HG02571 (cell line): Measurements from ENCODE around the gene ATG7.
"Not testable (repeated sequence)": the region's sequence is repeated elsewhere in the genome, so short reads cannot be mapped to it uniquely, and the experiment has no call there.

ENCODE experiments used
- ATAC-seq: cut with Tn5 transposase; IDR thresholded peaks from one replicate; pipeline ENCODE4 v1.9.1; 2021; ENCODE audit warnings: mild to moderate bottlenecking, moderate library complexity; ENCODE audit not compliant: unreplicated experiment

The ATG7 gene

GRCh38 chr3:11251807-11252176, 20.4 kb upstream of the ATG7 start:
- no peak for ATAC-seq

DNA sequence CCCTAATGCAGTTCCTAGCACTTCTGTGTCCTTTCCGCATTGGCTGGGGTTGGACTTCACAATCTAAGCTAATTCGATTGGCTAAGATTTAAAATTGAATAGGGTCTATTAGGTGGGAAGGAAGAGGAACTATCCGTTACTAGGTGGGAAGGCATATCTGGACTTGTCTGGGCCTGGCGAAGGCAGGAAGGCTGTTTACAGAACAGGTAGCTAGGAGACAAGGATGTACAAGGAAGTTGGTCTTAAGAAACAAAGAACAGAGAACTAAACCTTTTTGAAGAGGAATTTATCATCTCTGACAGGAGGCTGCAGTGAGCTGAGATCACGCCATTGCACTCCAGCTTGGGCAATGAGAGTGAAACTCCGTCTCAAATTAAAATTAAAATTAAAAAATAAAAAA, 17.3 kb upstream of the ATG7 start:
- ATAC-seq: no peak

DNA sequence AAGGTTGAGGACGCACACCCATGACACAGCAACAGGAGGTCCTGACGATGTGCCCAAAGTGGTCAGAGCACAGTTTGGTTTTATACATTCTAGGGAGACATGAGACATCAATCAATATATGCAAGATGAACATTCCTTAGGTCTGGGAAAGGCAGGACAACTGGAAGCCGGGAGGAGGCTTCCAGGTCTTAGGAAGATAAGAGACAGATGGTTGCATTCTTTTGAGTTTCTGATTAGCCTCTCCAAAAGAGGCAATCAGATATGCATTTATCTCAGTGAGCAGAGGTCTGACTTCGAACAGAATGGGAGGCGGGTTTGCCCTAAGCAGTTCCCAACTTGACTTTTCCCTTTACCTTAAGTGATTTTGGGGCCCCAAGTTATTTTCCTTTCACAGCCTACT, 16.7 kb upstream of the ATG7 start:
- not testable (repeated sequence) for ATAC-seq

DNA sequence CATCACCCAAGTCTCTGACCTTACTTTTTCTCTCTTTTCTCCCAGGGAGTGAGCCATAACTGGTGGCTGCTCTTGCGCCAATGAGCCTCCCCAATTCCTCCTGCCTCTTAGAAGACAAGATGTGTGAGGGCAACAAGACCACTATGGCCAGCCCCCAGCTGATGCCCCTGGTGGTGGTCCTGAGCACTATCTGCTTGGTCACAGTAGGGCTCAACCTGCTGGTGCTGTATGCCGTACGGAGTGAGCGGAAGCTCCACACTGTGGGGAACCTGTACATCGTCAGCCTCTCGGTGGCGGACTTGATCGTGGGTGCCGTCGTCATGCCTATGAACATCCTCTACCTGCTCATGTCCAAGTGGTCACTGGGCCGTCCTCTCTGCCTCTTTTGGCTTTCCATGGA, 13.2 kb upstream of the ATG7 start:
- no peak for ATAC-seq

DNA sequence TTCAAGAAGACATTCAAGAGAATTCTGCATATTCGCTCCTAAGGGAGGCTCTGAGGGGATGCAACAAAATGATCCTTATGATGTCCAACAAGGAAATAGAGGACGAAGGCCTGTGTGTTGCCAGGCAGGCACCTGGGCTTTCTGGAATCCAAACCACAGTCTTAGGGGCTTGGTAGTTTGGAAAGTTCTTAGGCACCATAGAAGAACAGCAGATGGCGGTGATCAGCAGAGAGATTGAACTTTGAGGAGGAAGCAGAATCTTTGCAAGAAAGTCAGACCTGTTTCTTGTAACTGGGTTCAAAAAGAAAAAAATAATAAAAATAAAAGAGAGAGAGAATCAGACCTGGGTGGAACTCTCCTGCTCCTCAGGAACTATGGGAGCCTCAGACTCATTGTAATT, 11.7 kb upstream of the ATG7 start:
- no peak for ATAC-seq

- ATAC-seq: no peak
Observed at GRCh38 chr3:11269007-11269406, 3.2 kb upstream of the ATG7 start.

GRCh38 chr3:11272906-11273574, 843 bp downstream of the ATG7 start:
- no peak for ATAC-seq

GRCh38 chr3:11273891-11274291, 1.7 kb downstream of the ATG7 start:
- ATAC-seq: no peak

DNA sequence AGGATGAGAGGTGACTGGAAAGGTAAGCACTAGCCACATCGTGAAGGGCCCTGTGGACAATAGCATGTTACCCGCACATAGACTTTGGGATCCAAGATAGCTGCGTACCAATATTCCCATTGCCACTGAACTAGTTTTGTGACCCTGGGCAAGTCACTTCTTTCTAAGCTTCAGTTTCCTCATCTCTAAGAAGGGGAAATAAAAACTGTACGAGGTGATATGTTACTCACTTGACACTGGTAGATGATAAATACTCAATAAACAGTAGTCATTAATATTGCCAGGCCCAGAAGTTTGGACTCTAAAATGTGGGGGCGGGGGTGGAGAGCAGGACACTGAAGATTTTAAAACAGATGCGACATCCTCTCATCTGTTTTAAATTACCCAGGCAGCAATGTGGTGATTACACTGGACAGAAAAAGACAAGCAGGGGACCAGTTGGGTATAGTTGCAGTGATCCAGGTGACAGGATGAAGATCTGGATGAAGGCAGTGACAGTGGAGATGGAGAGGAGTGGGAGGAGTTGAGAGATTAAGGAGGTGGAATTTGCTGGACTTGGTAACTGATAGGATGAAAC, 2.5 kb downstream of the ATG7 start:
- no peak for ATAC-seq

DNA sequence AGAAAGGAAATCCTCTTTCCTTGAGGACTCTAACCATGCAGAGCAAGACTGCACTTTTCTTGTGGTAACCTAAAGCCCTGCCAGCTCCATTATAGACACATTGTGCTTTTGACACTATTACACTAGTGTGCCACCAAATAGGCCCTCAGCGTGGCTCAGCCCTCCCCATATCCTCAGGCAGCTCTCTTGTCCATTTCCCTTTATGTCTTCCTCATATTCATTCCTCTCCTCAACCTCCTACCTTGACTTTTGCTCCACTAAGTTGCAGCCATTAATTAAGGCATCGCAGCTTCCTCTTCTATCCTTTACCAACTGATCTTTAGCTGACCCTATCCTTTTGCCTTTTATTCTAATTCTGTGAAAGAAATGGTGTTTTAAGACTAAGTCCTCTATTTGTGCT, 3.7 kb downstream of the ATG7 start:
- no peak for ATAC-seq

GRCh38 chr3:11276901-11277300, 4.7 kb downstream of the ATG7 start:
- ATAC-seq: no peak

GRCh38 chr3:11282250-11283138, 10.3 kb downstream of the ATG7 start:
- ATAC-seq: no peak

GRCh38 chr3:11283139-11283475, 10.9 kb downstream of the ATG7 start:
- no peak for ATAC-seq

- no peak for ATAC-seq
Observed at GRCh38 chr3:11284011-11284410, 11.8 kb downstream of the ATG7 start.

DNA sequence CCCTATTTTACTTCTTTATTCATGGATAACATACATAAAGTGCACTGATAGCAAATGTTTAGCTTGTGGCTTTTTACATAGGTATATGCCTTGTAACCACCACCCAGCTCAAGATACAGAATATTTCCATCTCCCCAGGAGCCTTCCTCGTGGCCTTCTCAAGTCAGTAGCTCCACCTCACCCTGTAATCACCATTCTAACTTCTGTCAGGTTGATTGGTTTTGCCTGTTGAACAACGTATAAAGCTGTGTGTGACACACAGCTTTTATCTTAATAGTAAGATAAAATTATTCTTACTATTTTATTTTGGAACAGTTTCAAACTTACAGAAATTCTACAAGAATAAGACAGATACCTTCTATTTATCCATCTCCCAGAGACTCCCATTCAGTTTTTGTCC, 13.3 kb downstream of the ATG7 start:
- ATAC-seq: no peak

DNA sequence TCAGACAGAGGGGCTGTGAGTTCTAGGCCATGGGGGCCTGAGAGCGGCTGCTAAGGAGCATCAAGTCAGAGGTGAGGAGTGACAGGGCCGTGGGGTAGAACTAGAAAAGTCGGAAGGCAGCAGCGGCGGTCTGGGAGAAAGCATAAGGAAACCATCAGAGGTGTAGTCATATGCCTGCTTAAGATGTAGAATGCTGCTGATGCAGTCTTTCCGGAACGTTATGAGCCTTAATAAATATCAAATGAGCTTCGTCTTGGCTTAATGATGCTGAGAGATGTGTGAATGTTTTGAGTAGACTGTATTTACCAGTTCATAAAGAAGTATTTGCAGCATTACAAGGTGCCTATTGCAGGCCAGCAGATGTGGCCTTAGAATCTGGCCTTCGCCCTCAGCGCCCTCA, 15.2 kb downstream of the ATG7 start:
- ATAC-seq: no peak

DNA sequence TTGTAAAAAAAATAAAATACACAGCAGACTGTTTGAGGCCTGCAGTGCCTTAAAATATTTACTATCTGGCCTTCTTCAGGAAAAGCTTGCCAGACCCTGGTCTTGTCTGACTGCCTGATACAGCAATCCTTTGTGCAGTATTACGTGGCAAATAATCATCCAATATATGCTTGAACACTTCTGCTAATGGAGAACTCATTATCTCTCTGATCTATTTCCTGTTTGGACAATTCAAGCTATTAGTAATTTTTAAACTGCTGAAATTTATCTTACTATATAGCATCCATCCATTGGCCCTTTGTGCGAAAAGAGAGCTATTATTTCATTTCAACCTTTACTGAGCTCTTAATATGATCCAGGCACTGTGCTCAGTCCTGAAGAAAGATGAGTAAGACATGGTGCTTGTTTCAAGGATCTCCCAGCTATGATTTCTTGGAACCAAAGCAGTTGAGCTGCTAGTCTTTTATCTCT, 15.9 kb downstream of the ATG7 start:
- no peak for ATAC-seq

DNA sequence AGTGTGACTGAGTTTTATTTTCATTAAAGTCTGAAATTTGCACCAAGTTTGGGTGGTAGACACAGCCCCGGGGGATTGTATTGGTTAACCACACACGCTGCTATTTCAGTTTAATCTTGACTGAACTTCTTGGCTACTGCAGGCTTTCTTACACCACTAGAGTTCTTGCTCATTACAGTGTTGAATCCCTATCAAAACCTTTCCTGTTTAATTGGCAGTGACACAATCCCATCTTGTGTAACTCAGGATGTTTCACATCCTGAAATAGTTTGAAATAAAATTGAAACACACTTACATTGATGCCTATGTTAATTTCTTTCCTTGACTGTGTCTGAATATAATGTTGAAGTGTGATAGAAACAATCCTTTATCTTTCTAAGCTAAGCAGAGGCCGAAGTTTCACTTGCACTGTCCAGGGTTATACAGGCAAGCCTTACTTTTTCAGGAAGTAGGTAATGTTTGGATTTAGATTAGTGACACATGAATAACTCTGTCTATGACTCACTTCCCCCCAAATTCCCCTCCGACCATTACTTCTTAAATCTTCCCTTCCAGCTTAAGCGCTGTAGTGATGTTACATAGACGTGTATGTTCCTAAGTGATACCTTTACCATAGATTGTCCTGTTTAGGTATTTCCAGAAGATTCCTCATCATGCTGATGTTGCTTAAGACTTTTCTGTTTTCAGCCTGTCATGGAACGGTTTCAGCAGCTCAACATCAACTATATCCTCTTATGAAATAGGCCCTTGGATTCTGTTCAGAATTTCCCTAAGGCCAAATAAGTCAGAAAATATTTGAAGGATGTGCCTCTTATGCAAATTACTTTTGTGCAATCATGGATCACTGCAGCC, 16.8 kb downstream of the ATG7 start:
- peak; percentile 54 for ATAC-seq

GRCh38 chr3:11289864-11290263, 17.7 kb downstream of the ATG7 start:
- no peak for ATAC-seq

GRCh38 chr3:11290743-11291680, 18.8 kb downstream of the ATG7 start:
- ATAC-seq: no peak
